ENCODE measurements around the gene AKT3.

The AKT3 gene

DNA sequence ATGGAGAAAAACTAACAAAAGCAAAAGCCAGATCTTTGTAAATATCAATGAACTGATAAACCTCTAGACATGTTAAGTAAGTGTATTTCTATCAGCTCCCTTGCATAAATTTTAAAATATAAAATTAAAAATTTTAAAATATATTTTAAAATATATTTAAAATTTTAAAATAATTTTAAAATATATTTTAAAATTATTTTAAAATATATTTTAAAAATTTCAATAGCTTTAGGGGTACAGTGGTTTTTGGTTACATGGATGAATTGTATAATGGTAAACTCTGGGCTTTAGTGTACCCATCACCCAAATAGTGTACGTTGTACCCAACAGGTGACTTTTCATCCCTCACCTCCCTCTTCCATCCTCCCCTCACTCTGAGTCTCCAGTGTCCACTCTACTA, 315.0 kb downstream of the AKT3 start:
- Histone ChIP-seq H3K18ac (ENCODE audit: low read length) (no peak overlapping the region), H2BK5ac (ENCODE audit: low read depth, low read length, poor library complexity) (no peak overlapping the region), H3K79me2 (ENCODE audit: control insufficient read depth, insufficient read depth, low read length, poor library complexity) (no peaks in the 10 kb centered on the region), H2BK120ac (ENCODE audit: insufficient read depth, low read length, poor library complexity) (no peak overlapping the region), H3K4me2 (ENCODE audit: low read length) (no peak overlapping the region), H3K4me3 (ENCODE audit: low read depth, low read length) (no peak overlapping the region), H3K14ac (ENCODE audit: low read length) (no peak overlapping the region), H3K23ac (ENCODE audit: low read length) (no peak overlapping the region), H3K9me3 (ENCODE audit: insufficient read depth, low read depth, low read length) (no peaks in the 10 kb centered on the region), H3K4me1 (ENCODE audit: control insufficient read depth in 1 of 2, insufficient read depth in 2 of 2, low read length in 2 of 2) (no peaks in the 10 kb centered on the region), H3K79me1 (ENCODE audit: low read length) (no peaks in the 10 kb centered on the region), H2BK12ac (ENCODE audit: low read length) (no peak overlapping the region), H3K4ac (ENCODE audit: low read depth, low read length) (no peak overlapping the region), H2AFZ (ENCODE audit: insufficient read depth, low read length, poor library complexity) (no peak overlapping the region), H4K91ac (ENCODE audit: low read depth, low read length) (no peak overlapping the region), H3K36me3 (ENCODE audit: control insufficient read depth in 1 of 2, insufficient read depth in 2 of 2, low read length in 2 of 2) (no peaks in the 10 kb centered on the region), H3K27me3 (ENCODE audit: insufficient read depth, low read length) (no peaks in the 10 kb centered on the region), H4K8ac (ENCODE audit: low read depth, low read length) (no peak overlapping the region), H3K9ac (ENCODE audit: low read length) (no peak overlapping the region), H2AK5ac (ENCODE audit: low read length) (no peak overlapping the region), H3K27ac (ENCODE audit: low read depth, low read length) (no peak overlapping the region), H4K12ac (ENCODE audit: low read depth, low read length) (no peak overlapping the region)
- WGBS (ENCODE audit: extremely low coverage, insufficient coverage, insufficient read length), result no CpG with 5 or more reads among the region's 1 CpG
- no peak for DNase-seq

DNA sequence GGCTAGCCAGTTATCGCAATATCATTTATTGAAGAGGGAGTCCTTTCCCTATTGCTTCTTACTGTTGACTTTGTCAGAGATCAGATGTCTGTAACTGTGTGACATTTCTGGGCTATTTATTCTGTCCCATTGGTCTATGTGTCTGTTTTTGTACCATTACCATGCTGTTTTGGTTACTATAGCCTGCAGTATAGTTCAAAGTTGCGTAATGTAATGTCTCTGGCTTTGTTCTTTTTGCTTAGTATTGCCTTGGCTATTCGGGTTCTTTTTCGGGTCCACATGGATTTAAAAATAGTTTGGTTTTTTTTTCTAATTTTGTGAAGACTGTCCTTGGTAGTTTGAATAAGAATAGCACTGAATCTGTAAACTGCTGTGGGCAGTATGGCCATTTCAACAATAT, 320.5 kb downstream of the AKT3 start:
- Histone ChIP-seq H3K79me1 (ENCODE audit: low read length) (peaks cover 3% of the 10 kb centered on the region), H3K4me2 (ENCODE audit: low read length) (no peak overlapping the region), H3K36me3 (ENCODE audit: control insufficient read depth in 1 of 2, insufficient read depth in 2 of 2, low read length in 2 of 2) (no peaks in the 10 kb centered on the region), H2BK5ac (ENCODE audit: low read depth, low read length, poor library complexity) (no peak overlapping the region), H3K4me3 (ENCODE audit: low read depth, low read length) (no peak overlapping the region), H3K27ac (ENCODE audit: low read depth, low read length) (no peak overlapping the region), H4K12ac (ENCODE audit: low read depth, low read length) (no peak overlapping the region), H3K9me3 (ENCODE audit: insufficient read depth, low read depth, low read length) (no peaks in the 10 kb centered on the region), H3K27me3 (ENCODE audit: insufficient read depth, low read length) (no peaks in the 10 kb centered on the region), H3K4ac (ENCODE audit: low read depth, low read length) (no peak overlapping the region), H3K4me1 (ENCODE audit: control insufficient read depth in 1 of 2, insufficient read depth in 2 of 2, low read length in 2 of 2) (peaks cover 0 to 4% of the 10 kb centered on the region in 2 experiments), H2BK12ac (ENCODE audit: low read length) (no peak overlapping the region), H3K79me2 (ENCODE audit: control insufficient read depth, insufficient read depth, low read length, poor library complexity) (no peaks in the 10 kb centered on the region), H2BK120ac (ENCODE audit: insufficient read depth, low read length, poor library complexity) (no peak overlapping the region), H2AK5ac (ENCODE audit: low read length) (no peak overlapping the region), H3K14ac (ENCODE audit: low read length) (no peak overlapping the region), H3K23ac (ENCODE audit: low read length) (no peak overlapping the region), H3K18ac (ENCODE audit: low read length) (no peak overlapping the region), H4K8ac (ENCODE audit: low read depth, low read length) (no peak overlapping the region), H3K9ac (ENCODE audit: low read length) (no peak overlapping the region), H2AFZ (ENCODE audit: insufficient read depth, low read length, poor library complexity) (no peak overlapping the region), H4K91ac (ENCODE audit: low read depth, low read length) (no peak overlapping the region)
- no CpG with 5 or more reads among the region's 4 CpGs for WGBS (ENCODE audit: extremely low coverage, insufficient coverage, insufficient read length)
- no peak for DNase-seq

DNA sequence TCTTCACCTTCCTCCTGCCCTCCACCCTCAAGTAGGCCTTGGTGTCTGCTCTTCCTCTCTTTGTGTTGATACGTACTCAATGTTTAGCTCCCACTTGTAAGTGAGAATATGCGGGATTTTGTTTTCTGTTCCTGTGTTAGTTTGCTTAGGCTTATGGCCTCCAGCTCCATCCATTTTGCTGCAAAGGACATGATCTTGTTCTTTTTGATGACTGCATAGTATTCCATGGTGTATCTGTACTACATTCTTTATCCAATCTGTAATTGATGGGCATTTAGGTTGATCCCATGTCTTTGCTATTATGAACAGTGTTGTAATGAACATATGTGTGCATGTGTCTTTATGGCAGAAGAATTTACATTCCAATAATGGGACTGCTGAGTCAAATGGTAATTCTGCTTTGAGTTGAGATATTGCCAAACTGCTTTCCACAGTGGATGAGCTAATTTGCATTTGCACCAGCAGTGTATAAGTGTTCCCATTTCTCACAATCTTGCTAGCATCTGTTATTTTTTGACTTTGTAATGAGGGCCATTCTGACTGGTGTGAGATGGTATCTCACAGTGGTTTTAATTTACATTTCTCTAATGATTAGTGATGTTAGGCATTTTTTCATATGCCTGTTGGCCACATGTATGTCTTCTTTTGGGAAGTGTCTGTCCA, 321.5 kb downstream of the AKT3 start:
- H2BK5ac ChIP-seq (ENCODE audit: low read depth, low read length, poor library complexity), result no peak overlapping the region
- H3K14ac ChIP-seq (ENCODE audit: low read length), result no peak overlapping the region
- H3K27me3 ChIP-seq (ENCODE audit: insufficient read depth, low read length), result no peaks in the 10 kb centered on the region

DNA sequence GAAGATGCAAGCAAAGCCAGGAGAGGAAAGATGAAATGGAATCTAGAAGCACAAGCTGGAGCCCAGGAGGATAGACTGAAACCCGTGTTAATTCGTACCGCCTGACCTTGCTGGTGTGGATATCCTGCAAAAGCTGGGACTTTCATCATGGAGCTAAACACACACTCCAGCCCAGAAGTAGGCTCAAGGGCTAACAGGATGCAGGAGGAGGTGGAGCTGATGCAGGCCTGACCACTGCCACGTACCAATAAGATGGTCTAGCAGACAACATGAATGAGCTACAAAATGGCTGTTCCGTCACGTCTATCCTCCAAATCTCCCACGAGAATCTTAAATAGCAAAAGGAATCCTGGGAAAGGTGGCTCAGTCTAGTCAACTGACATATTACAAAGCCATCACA, 323.9 kb downstream of the AKT3 start:
- H3K36me3 ChIP-seq (ENCODE audit: control insufficient read depth in 1 of 2, insufficient read depth in 2 of 2, low read length in 2 of 2), result peaks cover 0 to 1% of the 10 kb centered on the region in 2 experiments
- H4K91ac ChIP-seq (ENCODE audit: low read depth, low read length), result no peak overlapping the region
- H3K4me2 ChIP-seq (ENCODE audit: low read length), result no peak overlapping the region
- H2BK5ac ChIP-seq (ENCODE audit: low read depth, low read length, poor library complexity), result no peak overlapping the region
- H3K9ac ChIP-seq (ENCODE audit: low read length), result no peak overlapping the region
- H2AK5ac ChIP-seq (ENCODE audit: low read length), result no peak overlapping the region
- H3K79me2 ChIP-seq (ENCODE audit: control insufficient read depth, insufficient read depth, low read length, poor library complexity), result no peaks in the 10 kb centered on the region
- H3K79me1 ChIP-seq (ENCODE audit: low read length), result peaks cover 3% of the 10 kb centered on the region
- H4K12ac ChIP-seq (ENCODE audit: low read depth, low read length), result no peak overlapping the region
- H3K23ac ChIP-seq (ENCODE audit: low read length), result no peak overlapping the region
- no peaks in the 10 kb centered on the region for H3K9me3 ChIP-seq (ENCODE audit: insufficient read depth, low read depth, low read length)
- no CpG with 5 or more reads among the region's 7 CpGs for WGBS (ENCODE audit: extremely low coverage, insufficient coverage, insufficient read length)
- DNase-seq, result peak; percentile 34 to 66
- H3K4me1 ChIP-seq (ENCODE audit: control insufficient read depth in 1 of 2, insufficient read depth in 2 of 2, low read length in 2 of 2), result peaks cover 0 to 5% of the 10 kb centered on the region in 2 experiments
- no peak overlapping the region for H4K8ac ChIP-seq (ENCODE audit: low read depth, low read length)
- H2BK12ac ChIP-seq (ENCODE audit: low read length), result no peak overlapping the region
- H3K18ac ChIP-seq (ENCODE audit: low read length), result no peak overlapping the region
- no peaks in the 10 kb centered on the region for H3K27me3 ChIP-seq (ENCODE audit: insufficient read depth, low read length)
- no peak overlapping the region for H3K4me3 ChIP-seq (ENCODE audit: low read depth, low read length)
- H3K14ac ChIP-seq (ENCODE audit: low read length), result no peak overlapping the region
- no peak overlapping the region for H3K4ac ChIP-seq (ENCODE audit: low read depth, low read length)
- H3K27ac ChIP-seq (ENCODE audit: low read depth, low read length), result no peak overlapping the region
- H2BK120ac ChIP-seq (ENCODE audit: insufficient read depth, low read length, poor library complexity), result no peak overlapping the region
- no peak overlapping the region for H2AFZ ChIP-seq (ENCODE audit: insufficient read depth, low read length, poor library complexity)

More for the DNA sequence above, 321.5 kb downstream of the AKT3 start:
- H3K79me2 ChIP-seq (ENCODE audit: control insufficient read depth, insufficient read depth, low read length, poor library complexity), result no peaks in the 10 kb centered on the region
- peaks cover 0 to 4% of the 10 kb centered on the region in 2 experiments for H3K4me1 ChIP-seq (ENCODE audit: control insufficient read depth in 1 of 2, insufficient read depth in 2 of 2, low read length in 2 of 2)
- DNase-seq, result no peak
- no peak overlapping the region for H4K91ac ChIP-seq (ENCODE audit: low read depth, low read length)
- H3K27ac ChIP-seq (ENCODE audit: low read depth, low read length), result no peak overlapping the region
- no peaks in the 10 kb centered on the region for H3K9me3 ChIP-seq (ENCODE audit: insufficient read depth, low read depth, low read length)
- no peak overlapping the region for H2BK12ac ChIP-seq (ENCODE audit: low read length)
- H2AK5ac ChIP-seq (ENCODE audit: low read length), result no peak overlapping the region
- no peak overlapping the region for H3K4ac ChIP-seq (ENCODE audit: low read depth, low read length)
- peaks cover 3% of the 10 kb centered on the region for H3K79me1 ChIP-seq (ENCODE audit: low read length)
- no peaks in the 10 kb centered on the region for H3K36me3 ChIP-seq (ENCODE audit: control insufficient read depth in 1 of 2, insufficient read depth in 2 of 2, low read length in 2 of 2)
- no peak overlapping the region for H4K12ac ChIP-seq (ENCODE audit: low read depth, low read length)
- H3K4me3 ChIP-seq (ENCODE audit: low read depth, low read length), result no peak overlapping the region
- H3K9ac ChIP-seq (ENCODE audit: low read length), result no peak overlapping the region
- H3K18ac ChIP-seq (ENCODE audit: low read length), result no peak overlapping the region
- no peak overlapping the region for H4K8ac ChIP-seq (ENCODE audit: low read depth, low read length)
- no peak overlapping the region for H2AFZ ChIP-seq (ENCODE audit: insufficient read depth, low read length, poor library complexity)
- H2BK120ac ChIP-seq (ENCODE audit: insufficient read depth, low read length, poor library complexity), result no peak overlapping the region
- no CpG with 5 or more reads among the region's 2 CpGs for WGBS (ENCODE audit: extremely low coverage, insufficient coverage, insufficient read length)
- no peak overlapping the region for H3K23ac ChIP-seq (ENCODE audit: low read length)
- H3K4me2 ChIP-seq (ENCODE audit: low read length), result no peak overlapping the region
